MCF 10A (cell line): Measurements from ENCODE around the gene RSRC2. TPM values are rescaled to one million over a fixed set of nuclear protein-coding genes. Genes with fewer than 3 reads are reported as not detected.

ENCODE experiments used
- BruUV-seq: library from RNA; stranded (reverse); fragments of 400-500 nt; replicated peaks from 2 replicates; lab custom pipeline; 2021; lab: Mats Ljungman, UMichigan
- CTCF ChIA-PET: fragments of 300-600 bp; sonication (Branson Sonifier 250); formaldehyde crosslinking; extraction: SDS; loops from one replicate; lab custom pipeline; 2021; ENCODE audit warnings: antibody characterized with exemption, inconsistent platforms; lab: Yijun Ruan, JAX
- POLR2A ChIA-PET: fragments of 300-600, 350-650 bp; sonication (Branson Sonifier 250); formaldehyde crosslinking; extraction: SDS; loops from one replicate; lab custom pipeline; 2020; ENCODE audit warnings: antibody characterized with exemption, inconsistent platforms; lab: Yijun Ruan, JAX
- DNase-seq: peaks from one replicate; pipeline ENCODE4 v3.0.0-alpha.2; 2018; ENCODE audit not compliant: unreplicated experiment
- H3K27ac Mint-ChIP-seq: one replicate; pipeline ENCODE4 v1.8.0; 2022; ENCODE audit warnings: mild to moderate bottlenecking, low read depth, mixed read lengths; ENCODE audit not compliant: unreplicated experiment
- H3K27me3 Mint-ChIP-seq: one replicate; pipeline ENCODE4 v1.8.0; 2022; ENCODE audit warnings: mixed read lengths; ENCODE audit not compliant: insufficient read depth, unreplicated experiment
- H3K36me3 Mint-ChIP-seq: one replicate; pipeline ENCODE4 v1.8.0; 2022; ENCODE audit warnings: mild to moderate bottlenecking, moderate library complexity, mixed read lengths; ENCODE audit not compliant: insufficient read depth, unreplicated experiment
- H3K4me1 Mint-ChIP-seq: one replicate; pipeline ENCODE4 v1.8.0; 2022; ENCODE audit warnings: mixed read lengths; ENCODE audit not compliant: insufficient read depth, unreplicated experiment
- H3K4me3 Mint-ChIP-seq: one replicate; pipeline ENCODE4 v1.8.0; 2022; ENCODE audit warnings: mild to moderate bottlenecking, moderate library complexity, mixed read lengths; ENCODE audit not compliant: unreplicated experiment
- H3K9me3 Mint-ChIP-seq: one replicate; pipeline ENCODE4 v1.8.0; 2022; ENCODE audit warnings: mixed read lengths; ENCODE audit not compliant: unreplicated experiment
- CTCF ChIP-seq: fragments of 200-600 bp; IDR thresholded peaks from one replicate; pipeline ENCODE4 v1.8.0; 2022; ENCODE audit warnings: antibody characterized with exemption, mild to moderate bottlenecking; ENCODE audit not compliant: unreplicated experiment
- intact Hi-C: fragments of 100-400 bp; cut with micrococcal nuclease; formaldehyde crosslinking; loops from 2 replicates; pipeline ENCODE4 v1.14.1; 2022
- total RNA-seq: library from RNA; stranded (reverse); gene quantifications from 2 replicates; pipeline ENCODE4 v1.2.3, GENCODE V29; 2022

RSRC2 gene
- total RNA-seq, 1 experiment from 2014 or later = 93.4 TPM

GRCh38 chr12:122563361-122563760 lies 36.6 kb upstream of the RSRC2 start:
- TF ChIP-seq CTCF = no peak
- Mint-ChIP-seq H3K9me3 (no peaks in the 10 kb centered on the region), H3K27me3 (no peaks in the 10 kb centered on the region), H3K4me3 (no peak overlapping the region), H3K4me1 (no peaks in the 10 kb centered on the region), H3K36me3 (peaks cover 32% of the 10 kb centered on the region), H3K27ac (no peak overlapping the region)
- BruUV-seq = no TSS peak
- no peak for DNase-seq
- POLR2A ChIA-PET = interaction anchor here (0.6 to 1.0 kb wide), 3 partner anchors 37 to 271 kb away, joined by 3 to 4 read pairs (median 3); partner anchors contain the start of genes KNTC1 and RSRC2
- CTCF ChIA-PET = no interaction called here
- intact Hi-C loops = no loop called here

- CTCF ChIA-PET = no interaction called here
- Mint-ChIP-seq H3K4me1 (no peaks in the 10 kb centered on the region), H3K27me3 (no peaks in the 10 kb centered on the region)
Observed at GRCh38 chr12:122560138-122560537, 33.4 kb upstream of the RSRC2 start.

GRCh38 chr12:122558745-122559641 lies 32.3 kb upstream of the RSRC2 start:
- CTCF ChIA-PET = no interaction called here
- POLR2A ChIA-PET = no interaction called here
- Mint-ChIP-seq H3K36me3 (peaks cover 48% of the 10 kb centered on the region), H3K9me3 (no peaks in the 10 kb centered on the region), H3K4me1 (no peaks in the 10 kb centered on the region), H3K4me3 (no peak overlapping the region), H3K27ac (no peak overlapping the region), H3K27me3 (no peaks in the 10 kb centered on the region)
- TF ChIP-seq CTCF = no peak
- DNase-seq = no peak
- intact Hi-C loops = no loop called here
- no TSS peak for BruUV-seq

More at GRCh38 chr12:122560138-122560537, 33.4 kb upstream of the RSRC2 start:
- no peak overlapping the region for H3K4me3 Mint-ChIP-seq
- H3K27ac Mint-ChIP-seq = no peak overlapping the region
- no peak for DNase-seq
- BruUV-seq = no TSS peak
- intact Hi-C loops = no loop called here
- peaks cover 42% of the 10 kb centered on the region for H3K36me3 Mint-ChIP-seq
- H3K9me3 Mint-ChIP-seq = no peaks in the 10 kb centered on the region
- TF ChIP-seq CTCF = no peak
- POLR2A ChIA-PET = interaction anchor here (0.6 to 0.7 kb wide), 2 partner anchors 11 to 163 kb away, joined by 3 read pairs; no protein-coding TSS in a partner anchor

- H3K9me3 Mint-ChIP-seq = no peaks in the 10 kb centered on the region
- H3K4me3 Mint-ChIP-seq = no peak overlapping the region
- ChIA-PET CTCF (no interaction called here), POLR2A (interaction anchor here (0.9 to 1.3 kb wide), 2 partner anchors 8 to 12 kb away, joined by 3 to 4 read pairs; no protein-coding TSS in a partner anchor)
- no peak for DNase-seq
- BruUV-seq = no TSS peak
- peaks cover 36% of the 10 kb centered on the region for H3K36me3 Mint-ChIP-seq
- TF ChIP-seq CTCF = no peak
- H3K4me1 Mint-ChIP-seq = no peaks in the 10 kb centered on the region
- no peak overlapping the region for H3K27ac Mint-ChIP-seq
- no peaks in the 10 kb centered on the region for H3K27me3 Mint-ChIP-seq
- intact Hi-C loops = no loop called here
Observed at GRCh38 chr12:122547330-122547729, 20.6 kb upstream of the RSRC2 start.
